HK-2 (cell line): ENCODE measurements around the gene NBPF9.
"Not testable (repeated sequence)": the region's sequence is repeated elsewhere in the genome, so short reads cannot be mapped to it uniquely, and the experiment has no call there.

Experiments
- DNase-seq: peaks from one replicate; pipeline ENCODE4 v3.0.0-alpha.2; 2018; ENCODE audit not compliant: unreplicated experiment

The NBPF9 gene

GRCh38 chr1:149012599-149012998 lies 90.8 kb downstream of the NBPF9 start:
- not testable (repeated sequence) for DNase-seq

GRCh38 chr1:149009761-149010160 lies 93.6 kb downstream of the NBPF9 start:
- not testable (repeated sequence) for DNase-seq

- DNase-seq, result not testable (repeated sequence)
These were observed 94.6 kb downstream of the NBPF9 start for GRCh38 chr1:149008769-149009168.

GRCh38 chr1:149008326-149008725 lies 95.0 kb downstream of the NBPF9 start:
- DNase-seq, result not testable (repeated sequence)
